Gastrocnemius medialis (tissue), 4 donors: Measurements from ENCODE around the gene IGFALS. TPM values are rescaled to one million over a fixed set of nuclear protein-coding genes. Genes with fewer than 3 reads are reported as not detected.

Source experiments
- ATAC-seq, 2 donors: fragments of 150-250 bp; one replicate each; pipeline ENCODE4 v1.9.1; 2016
- DNase-seq, 2 donors: peaks; one replicate each; pipeline ENCODE4 v3.0.0-alpha.2; 2019
- H3K27ac ChIP-seq, 4 donors: fragments of 200-600 bp; sonication (generic); 1 replicate in 1 of 4; 2 replicates in 3 of 4; pipeline ENCODE4 v1.5.1; 2016 to 2018; ENCODE audit warnings: mild to moderate bottlenecking in 2 of 4, moderate library complexity in 1 of 4
- H3K27me3 ChIP-seq, 3 donors: fragments of 200-600 bp; sonication (generic) in 2 of 3; 1 replicate in 1 of 3; 2 replicates in 2 of 3; pipeline versions ENCODE4 v1.5.1 to v1.6.0; 2016 to 2019; ENCODE audit warnings: mild to moderate bottlenecking in 1 of 3, moderate library complexity in 1 of 3
- H3K36me3 ChIP-seq, 2 donors: fragments of 200-600 bp; sonication (generic) in 1 of 2; one replicate each; pipeline ENCODE4 v1.5.1; 2017 to 2018
- H3K4me1 ChIP-seq, 2 donors: fragments of 200-600 bp; sonication (generic) in 1 of 2; one replicate each; pipeline ENCODE4 v1.5.1; 2016 to 2017; ENCODE audit warnings: mild to moderate bottlenecking in 2 of 2
- H3K4me3 ChIP-seq, 4 donors: fragments of 200-600 bp; sonication (generic) in 3 of 4; 1 replicate in 1 of 4; 2 replicates in 3 of 4; pipeline ENCODE4 v1.5.1; 2016 to 2019; ENCODE audit warnings: mild to moderate bottlenecking in 2 of 4
- H3K9me3 ChIP-seq, 3 donors: fragments of 200-600 bp; sonication (generic) in 2 of 3; 1 replicate in 1 of 3; 2 replicates in 2 of 3; pipeline ENCODE4 v1.5.1; 2016 to 2019
- CTCF ChIP-seq, 5 experiments: fragments of 450-650 bp in 3 of 5; fragments of 200-600 bp in 2 of 5; sonication (generic) in 2 of 5; IDR thresholded peaks in 4 of 5; conservative IDR thresholded peaks in 1 of 5; 1 replicate in 4 of 5; 2 replicates in 1 of 5; pipeline ENCODE4 v1.5.1; 2016 to 2019; ENCODE audit warnings: antibody characterized with exemption in 5 of 5, mild to moderate bottlenecking in 3 of 5, moderate library complexity in 3 of 5
- POLR2A ChIP-seq, 2 donors: fragments of 450-650 bp; IDR thresholded peaks; one replicate each; pipeline ENCODE4 v1.6.1; 2017; ENCODE audit warnings: antibody characterized with exemption in 2 of 2, mild to moderate bottlenecking in 2 of 2, moderate library complexity in 2 of 2
- in situ Hi-C, 4 donors: fragments of 200-750 bp; cut with MboI; loops; one replicate each; pipeline versions ENCODE4 v1.15.0 to v1.8.0; 2017; ENCODE audit warnings: low sequenced_read_pairs in 4 of 4
- intact Hi-C: fragments of 100-400 bp; cut with DNase I; formaldehyde crosslinking; loops from one replicate; pipeline ENCODE4 v1.15.1; 2023; ENCODE audit warnings: low total_unique reads
- total RNA-seq, 4 donors: library from RNA; depleted of rRNA; stranded (reverse); fragments of >200 nt; gene quantifications; one replicate each; pipeline versions ENCODE4 v1.1.0 to v1.2.3, GENCODE V29; 2016

Gene IGFALS
- total RNA-seq, 4 donors from 2014 or later = 0.20 to 0.22 TPM; not detected in 2

DNA sequence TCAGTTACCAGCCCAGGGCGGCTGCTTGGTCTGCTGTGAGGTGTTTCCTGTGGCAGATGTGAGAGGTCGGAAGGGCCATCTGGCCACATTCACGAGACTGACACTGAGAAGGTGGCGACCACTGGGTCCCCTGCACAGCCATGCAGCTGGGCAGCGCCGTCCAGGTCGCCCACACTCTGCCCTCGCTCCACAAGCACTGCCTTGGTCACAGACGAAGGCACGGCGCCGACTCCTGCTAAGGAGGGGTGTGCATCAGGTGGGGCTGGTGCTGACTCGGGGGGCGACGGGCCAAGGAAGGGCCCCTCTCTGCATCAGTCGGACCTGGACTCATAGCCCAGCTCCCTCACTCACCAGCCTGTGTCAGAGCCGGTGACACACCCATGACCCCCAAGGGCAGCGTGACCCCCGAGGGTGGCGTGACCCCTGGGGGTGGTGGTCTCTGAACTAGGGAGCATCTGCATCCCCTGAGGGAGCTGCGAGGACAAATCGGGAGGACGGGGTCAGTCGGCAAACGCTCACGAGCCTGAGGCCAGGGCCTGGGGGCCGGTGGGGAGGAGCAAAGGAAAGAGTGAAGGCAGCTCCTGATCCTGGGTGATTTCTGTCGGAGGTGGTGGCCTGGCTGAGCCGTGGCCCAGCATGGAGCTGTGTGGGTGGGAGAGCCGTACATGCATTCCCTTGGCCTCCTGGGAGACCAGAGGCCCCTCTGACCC is 52.6 kb downstream of the IGFALS start:
- TF ChIP-seq POLR2A (IDR thresholded peaks at IDR 0.05) = no peak
- no peak for TF ChIP-seq CTCF (IDR thresholded peaks at IDR 0.05 in 4 of 5, conservative IDR thresholded peaks at IDR 0.05 in 1 of 5)
- DNase-seq (no peak), ATAC-seq (no peak)
- no peak overlapping the region for H3K4me3 ChIP-seq
- intact Hi-C loops = no loop called here
- H3K4me1 ChIP-seq = no peaks in the 10 kb centered on the region
- H3K36me3 ChIP-seq = peaks cover 0 to 25% of the 10 kb centered on the region in 2 donors
- no peak overlapping the region for H3K27ac ChIP-seq
- H3K9me3 ChIP-seq = no peaks in the 10 kb centered on the region
- in situ Hi-C loops = no loop called here
- H3K27me3 ChIP-seq = no peaks in the 10 kb centered on the region

Other genes with a start within 250 kb of the IGFALS start
- 1 to 10 TPM; 3.4 to 5.2 (median 4.8) TPM for gene IFT140, start 181.6 kb downstream of the IGFALS start, total RNA-seq
- gene CRAMP1, start 181.3 kb downstream of the IGFALS start, total RNA-seq = 10 to 100 TPM in 1 of 4 donors, 1 to 10 TPM in 3; 7.0 to 10.7 (median 8.7) TPM
- 10 to 100 TPM in 3 of 4 donors, 1 to 10 TPM in 1; 8.7 to 28.2 (median 15.9) TPM for gene JPT2, start 115.4 kb downstream of the IGFALS start, total RNA-seq
- gene MAPK8IP3, start 87.5 kb downstream of the IGFALS start, total RNA-seq = 10 to 100 TPM in 3 of 4 donors, 1 to 10 TPM in 1; 6.5 to 22.6 (median 13.9) TPM
- 10 to 100 TPM; 18.1 to 41.4 (median 34.2) TPM for gene NME3, start 22.2 kb downstream of the IGFALS start, total RNA-seq
- gene EME2, start 20.9 kb downstream of the IGFALS start, total RNA-seq = 1 to 10 TPM; 2.1 to 9.2 (median 6.2) TPM
- 100 to 1,000 TPM in 2 of 4 donors, 10 to 100 TPM in 2; 65.4 to 120 (median 90.0) TPM for gene MRPS34, start 20.6 kb downstream of the IGFALS start, total RNA-seq
- 100 to 1,000 TPM in 1 of 4 donors, 10 to 100 TPM in 3; 86.2 to 161 (median 88.3) TPM for gene SPSB3, start 11.1 kb downstream of the IGFALS start, total RNA-seq
- 100 to 1,000 TPM in 1 of 4 donors, 10 to 100 TPM in 3; 77.3 to 163 (median 80.7) TPM for gene NUBP2, start 10.7 kb downstream of the IGFALS start, total RNA-seq
- 100 to 1,000 TPM; 216 to 440 (median 261) TPM for gene HAGH, start 33.1 kb upstream of the IGFALS start, total RNA-seq
- gene FAHD1, start 33.5 kb upstream of the IGFALS start, total RNA-seq = 10 to 100 TPM; 28.2 to 57.1 (median 49.1) TPM
- not detected for gene MEIOB, start 78.5 kb upstream of the IGFALS start, total RNA-seq
- not detected for gene HS3ST6, start 124.7 kb upstream of the IGFALS start, total RNA-seq
- 10 to 100 TPM; 16.7 to 40.7 (median 35.2) TPM for gene MSRB1, start 149.5 kb upstream of the IGFALS start, total RNA-seq
- gene RPL3L, start 161.0 kb upstream of the IGFALS start, total RNA-seq = 100 to 1,000 TPM; 116 to 354 (median 188) TPM
- 1,000 to 10,000 TPM in 1 of 4 donors, 100 to 1,000 TPM in 3; 530 to 1,014 (median 743) TPM for gene NDUFB10, start 165.8 kb upstream of the IGFALS start, total RNA-seq
- 1,000 to 10,000 TPM; 1,162 to 1,876 (median 1,684) TPM for gene RPS2, start 171.1 kb upstream of the IGFALS start, total RNA-seq
- not detected for gene RNF151, start 173.2 kb upstream of the IGFALS start, total RNA-seq
- gene TBL3, start 178.3 kb upstream of the IGFALS start, total RNA-seq = 10 to 100 TPM; 48.2 to 79.5 (median 71.4) TPM
- under 1 TPM in 2 of 4 donors, not detected in 2; 0.33 to 0.46 TPM for gene NOXO1, start 187.8 kb upstream of the IGFALS start, total RNA-seq
- gene GFER, start 190.5 kb upstream of the IGFALS start, total RNA-seq = 10 to 100 TPM; 16.3 to 27.0 (median 20.1) TPM
- gene SYNGR3, start 196.3 kb upstream of the IGFALS start, total RNA-seq = 1 to 10 TPM in 1 of 4 donors, not detected in 3; 2.3 TPM
- gene ZNF598, start 216.1 kb upstream of the IGFALS start, total RNA-seq = 10 to 100 TPM; 57.0 to 92.2 (median 75.4) TPM
- gene NPW, start 226.1 kb upstream of the IGFALS start, total RNA-seq = not detected
- gene NHERF2, start 233.2 kb upstream of the IGFALS start, total RNA-seq = 10 to 100 TPM; 51.6 to 86.9 (median 74.4) TPM